ENCODE results near the gene KDM7A. TPM values are rescaled to one million over a fixed set of nuclear protein-coding genes. Genes with fewer than 3 reads are reported as not detected.

KDM7A gene
- total RNA-seq, 2 experiments from 2014 or later: 3.3 TPM

DNA sequence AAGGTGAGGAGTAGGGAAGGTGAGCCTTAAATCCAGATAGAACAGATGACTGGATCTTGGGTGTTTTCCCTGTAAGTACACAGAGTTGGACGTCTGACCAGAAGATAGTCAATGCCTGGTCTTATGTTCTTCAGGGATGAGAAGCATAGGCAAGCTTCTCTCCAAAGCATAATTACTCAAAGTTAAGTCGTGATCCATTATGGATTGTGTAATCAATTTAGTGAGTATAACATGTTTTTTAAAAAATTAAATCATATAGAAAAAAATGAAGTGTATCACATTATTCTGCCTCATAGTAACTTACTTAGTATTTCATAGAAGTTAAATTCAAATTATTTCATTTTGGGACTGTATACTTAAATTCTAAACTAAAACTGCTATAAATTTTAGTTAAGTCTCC lies 39.7 kb downstream of the KDM7A start:
- Histone ChIP-seq H3K36me3 (ENCODE audit: insufficient read depth, low read length) (no peaks in the 10 kb centered on the region), H4K20me1 (ENCODE audit: insufficient read depth, low read length) (no peaks in the 10 kb centered on the region), H3K4me2 (ENCODE audit: low read length) (no peak overlapping the region), H2AFZ (ENCODE audit: low read length) (no peak overlapping the region), H3K9me3 (ENCODE audit: low read length) (no peaks in the 10 kb centered on the region), H3K4me3 (ENCODE audit: low read depth, low read length, poor library complexity, severe bottlenecking) (no peak overlapping the region), H3K4me1 (ENCODE audit: insufficient read depth, low read length, poor library complexity, severe bottlenecking) (no peaks in the 10 kb centered on the region), H3K9me2 (ENCODE audit: insufficient read depth, low read length) (no peaks in the 10 kb centered on the region), H3K79me2 (ENCODE audit: insufficient read depth, low read depth, low read length) (no peaks in the 10 kb centered on the region), H3K27ac (ENCODE audit: low read depth, low read length, poor library complexity, severe bottlenecking) (no peak overlapping the region)
- TF ChIP-seq EZH2phosphoT487 (IDR thresholded peaks at IDR 0.05; ENCODE audit: borderline replicate concordance, low read depth, low read length): no peak
- TF ChIP-seq, protein P1, sequence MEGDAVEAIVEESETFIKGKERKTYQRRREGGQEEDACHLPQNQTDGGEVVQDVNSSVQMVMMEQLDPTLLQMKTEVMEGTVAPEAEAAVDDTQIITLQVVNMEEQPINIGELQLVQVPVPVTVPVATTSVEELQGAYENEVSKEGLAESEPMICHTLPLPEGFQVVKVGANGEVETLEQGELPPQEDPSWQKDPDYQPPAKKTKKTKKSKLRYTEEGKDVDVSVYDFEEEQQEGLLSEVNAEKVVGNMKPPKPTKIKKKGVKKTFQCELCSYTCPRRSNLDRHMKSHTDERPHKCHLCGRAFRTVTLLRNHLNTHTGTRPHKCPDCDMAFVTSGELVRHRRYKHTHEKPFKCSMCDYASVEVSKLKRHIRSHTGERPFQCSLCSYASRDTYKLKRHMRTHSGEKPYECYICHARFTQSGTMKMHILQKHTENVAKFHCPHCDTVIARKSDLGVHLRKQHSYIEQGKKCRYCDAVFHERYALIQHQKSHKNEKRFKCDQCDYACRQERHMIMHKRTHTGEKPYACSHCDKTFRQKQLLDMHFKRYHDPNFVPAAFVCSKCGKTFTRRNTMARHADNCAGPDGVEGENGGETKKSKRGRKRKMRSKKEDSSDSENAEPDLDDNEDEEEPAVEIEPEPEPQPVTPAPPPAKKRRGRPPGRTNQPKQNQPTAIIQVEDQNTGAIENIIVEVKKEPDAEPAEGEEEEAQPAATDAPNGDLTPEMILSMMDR (conservative IDR thresholded peaks at IDR 0.05; ENCODE audit: low read length): no peak
- no TSS peak for BruUV-seq (replicated peaks)
- intact Hi-C loops (cut with micrococcal nuclease; ENCODE audit: unreplicated experiment): no loop called here
- ChIA-PET CTCF (ENCODE audit: unreplicated experiment) (no interaction called here), POLR2A (no interaction called here)
- DNase-seq (ENCODE audit: low spot score): no peak

DNA sequence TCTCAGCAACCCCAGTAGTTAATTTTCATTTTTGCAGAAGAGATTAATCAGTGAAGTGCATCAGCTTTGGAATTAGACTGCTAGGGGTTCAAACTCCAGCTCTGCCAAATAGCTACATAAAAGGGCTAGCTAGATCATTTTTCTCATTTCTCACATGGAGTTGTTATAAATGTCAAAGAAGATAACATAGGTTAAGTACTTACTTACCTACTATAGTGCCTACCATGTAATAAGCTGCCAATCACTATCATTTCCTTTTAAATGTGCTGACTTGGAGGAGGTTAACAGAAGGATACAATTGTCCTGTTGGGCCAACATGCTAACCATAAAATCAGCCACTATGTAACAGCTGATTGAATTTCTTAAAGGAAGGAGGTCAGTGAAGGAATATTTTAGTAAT lies 40.7 kb downstream of the KDM7A start:
- DNase-seq (ENCODE audit: low spot score): no peak
- no peaks in the 10 kb centered on the region for H4K20me1 ChIP-seq (ENCODE audit: insufficient read depth, low read length)
- ChIA-PET POLR2A (interaction anchor here (0.6 kb wide), 1 partner anchor 140 kb away, joined by 3 read pairs; no protein-coding TSS in a partner anchor), CTCF (ENCODE audit: unreplicated experiment) (no interaction called here)
- no peak overlapping the region for H3K27ac ChIP-seq (ENCODE audit: low read depth, low read length, poor library complexity, severe bottlenecking)
- H3K4me1 ChIP-seq (ENCODE audit: insufficient read depth, low read length, poor library complexity, severe bottlenecking): no peaks in the 10 kb centered on the region
- no peak overlapping the region for H3K4me2 ChIP-seq (ENCODE audit: low read length)
- no peaks in the 10 kb centered on the region for H3K36me3 ChIP-seq (ENCODE audit: insufficient read depth, low read length)
- H3K79me2 ChIP-seq (ENCODE audit: insufficient read depth, low read depth, low read length): no peaks in the 10 kb centered on the region
- no peaks in the 10 kb centered on the region for H3K9me2 ChIP-seq (ENCODE audit: insufficient read depth, low read length)
- H3K9me3 ChIP-seq (ENCODE audit: low read length): no peaks in the 10 kb centered on the region
- no peak overlapping the region for H3K4me3 ChIP-seq (ENCODE audit: low read depth, low read length, poor library complexity, severe bottlenecking)
- TF ChIP-seq, protein P1 (conservative IDR thresholded peaks at IDR 0.05; ENCODE audit: low read length): no peak
- TF ChIP-seq EZH2phosphoT487 (IDR thresholded peaks at IDR 0.05; ENCODE audit: borderline replicate concordance, low read depth, low read length): no peak
- no TSS peak for BruUV-seq (replicated peaks)
- H2AFZ ChIP-seq (ENCODE audit: low read length): no peak overlapping the region
- intact Hi-C loops (cut with micrococcal nuclease; ENCODE audit: unreplicated experiment): no loop called here

DNA sequence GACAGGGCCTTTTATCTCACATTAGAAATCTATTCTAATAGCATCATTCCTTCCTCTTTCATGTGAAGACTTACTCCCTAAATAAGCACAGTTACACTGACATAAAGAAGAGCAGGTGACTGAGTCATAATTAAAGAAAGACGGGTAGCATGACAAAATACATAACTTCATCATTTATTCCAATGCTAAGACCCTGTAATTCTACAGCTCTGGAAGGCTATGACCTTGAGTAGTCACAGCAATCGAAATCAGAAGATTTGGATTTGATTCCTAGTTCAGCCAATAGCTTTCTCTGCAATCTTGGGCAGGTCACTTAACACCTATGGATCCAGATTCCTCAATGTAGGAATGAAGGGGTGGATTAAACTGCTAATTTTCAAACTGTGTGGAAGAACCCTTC lies 42.7 kb downstream of the KDM7A start:
- ChIA-PET POLR2A (no interaction called here), CTCF (ENCODE audit: unreplicated experiment) (no interaction called here)
- Histone ChIP-seq H4K20me1 (ENCODE audit: insufficient read depth, low read length) (no peaks in the 10 kb centered on the region), H3K4me1 (ENCODE audit: insufficient read depth, low read length, poor library complexity, severe bottlenecking) (no peaks in the 10 kb centered on the region), H3K9me3 (ENCODE audit: low read length) (no peaks in the 10 kb centered on the region), H3K9me2 (ENCODE audit: insufficient read depth, low read length) (no peaks in the 10 kb centered on the region), H3K27ac (ENCODE audit: low read depth, low read length, poor library complexity, severe bottlenecking) (no peak overlapping the region), H3K4me3 (ENCODE audit: low read depth, low read length, poor library complexity, severe bottlenecking) (no peak overlapping the region), H3K36me3 (ENCODE audit: insufficient read depth, low read length) (no peaks in the 10 kb centered on the region), H3K4me2 (ENCODE audit: low read length) (no peak overlapping the region), H2AFZ (ENCODE audit: low read length) (no peak overlapping the region), H3K79me2 (ENCODE audit: insufficient read depth, low read depth, low read length) (no peaks in the 10 kb centered on the region)
- TF ChIP-seq, protein P1 (conservative IDR thresholded peaks at IDR 0.05; ENCODE audit: low read length): no peak
- no peak for TF ChIP-seq EZH2phosphoT487 (IDR thresholded peaks at IDR 0.05; ENCODE audit: borderline replicate concordance, low read depth, low read length)
- BruUV-seq (replicated peaks): no TSS peak
- intact Hi-C loops (cut with micrococcal nuclease; ENCODE audit: unreplicated experiment): no loop called here
- DNase-seq (ENCODE audit: low spot score): no peak

All from OCI-LY7 (cell line).